Smooth muscle cell (in vitro differentiated cells): ENCODE results near the gene SLX4IP. TPM values are rescaled to one million over a fixed set of nuclear protein-coding genes. Genes with fewer than 3 reads are reported as not detected.
"Not testable (repeated sequence)": the region's sequence is repeated elsewhere in the genome, so short reads cannot be mapped to it uniquely, and the experiment has no call there.

Experiments
- DNase-seq: peaks from one replicate; lab custom pipeline; 2025; ENCODE audit not compliant: unreplicated experiment; lab: John Stamatoyannopoulos, UW
- H2AFZ ChIP-seq: fragments of 200-600 bp; sonication (generic); 2 replicates; pipeline ENCODE4 v1.6.0; 2016; ENCODE audit warnings: antibody characterized with exemption, low read depth, mild to moderate bottlenecking
- H3F3A ChIP-seq: fragments of 200-600 bp; sonication (generic); 2 replicates; pipeline ENCODE4 v1.6.0; 2017; ENCODE audit warnings: antibody characterized with exemption, low read depth
- H3K27ac ChIP-seq: fragments of 200-600 bp; sonication (generic); 2 replicates; pipeline ENCODE4 v1.5.1; 2016; ENCODE audit warnings: low read depth, mild to moderate bottlenecking
- H3K27me3 ChIP-seq: fragments of 200-600 bp; sonication (generic); 2 replicates; pipeline ENCODE4 v1.6.1; 2016; ENCODE audit warnings: low read depth, mild to moderate bottlenecking
- H3K36me3 ChIP-seq: fragments of 200-600 bp; sonication (generic); 2 replicates; pipeline ENCODE4 v1.5.1; 2016; ENCODE audit warnings: low read depth
- H3K4me1 ChIP-seq: fragments of 200-600 bp; sonication (generic); 2 replicates; pipeline ENCODE4 v1.5.1; 2016; ENCODE audit warnings: low read depth
- H3K4me2 ChIP-seq: fragments of 200-600 bp; sonication (generic); 2 replicates; pipeline ENCODE4 v1.6.0; 2016; ENCODE audit warnings: mild to moderate bottlenecking
- H3K4me3 ChIP-seq: fragments of 200-600 bp; sonication (generic); 2 replicates; pipeline ENCODE4 v1.5.1; 2016; ENCODE audit warnings: mild to moderate bottlenecking
- H3K79me2 ChIP-seq: fragments of 200-600 bp; sonication (generic); 2 replicates; pipeline ENCODE4 v1.6.0; 2016; ENCODE audit warnings: low read depth, mild to moderate bottlenecking
- H3K9ac ChIP-seq: fragments of 200-600 bp; sonication (generic); 2 replicates; pipeline ENCODE4 v1.6.0; 2016; ENCODE audit warnings: low read depth
- H3K9me3 ChIP-seq: fragments of 200-600 bp; sonication (generic); replicated peaks from 2 replicates; pipeline ENCODE4 v1.5.1; 2016; ENCODE audit warnings: low read depth
- H4K20me1 ChIP-seq: fragments of 200-600 bp; sonication (generic); 2 replicates; pipeline ENCODE4 v1.6.0; 2016; ENCODE audit warnings: low read depth
- CTCF ChIP-seq: fragments of 200-600 bp; sonication (generic); IDR thresholded peaks from 2 replicates; pipeline ENCODE4 v1.5.1; 2017; ENCODE audit warnings: borderline replicate concordance, mild to moderate bottlenecking, antibody characterized with exemption; ENCODE audit not compliant: insufficient read depth, poor library complexity, severe bottlenecking
- WGBS: methylation state at CpG from one replicate; pipeline ENCODE4 v1.1.7; 2016; ENCODE audit warnings: low lambda C conversion rate; 5-methylcytosine and 5-hydroxymethylcytosine counted together
- polyA plus RNA-seq: library from polyadenylated mRNA; unstranded; fragments of >200 nt; fragmentation: Nextera tagmentation; extraction: Ambion mirVana; gene quantifications from 2 replicates; pipeline ENCODE4 v1.2.1, GENCODE V29; 2016
- total RNA-seq: library from RNA; depleted of rRNA; stranded (reverse); fragments of >200 nt; gene quantifications from 2 replicates; pipeline ENCODE4 v1.2.3, GENCODE V29; 2014

The SLX4IP gene
- total and polyA plus RNA-seq, 2 experiments from 2014 or later: 1.2 to 6.2 TPM

GRCh38 chr20:10581823-10582222 is 146.7 kb downstream of the SLX4IP start:
- no peak for TF ChIP-seq CTCF
- Histone ChIP-seq H2AFZ (no peak overlapping the region), H3K4me1 (peaks cover 16% of the 10 kb centered on the region), H3K4me2 (peak overlapping the region; percentile 23), H3K36me3 (no peaks in the 10 kb centered on the region), H3K27ac (no peak overlapping the region), H3K27me3 (no peaks in the 10 kb centered on the region), H3F3A (peaks cover 3% of the 10 kb centered on the region), H3K9ac (no peak overlapping the region), H3K4me3 (no peak overlapping the region), H3K79me2 (no peaks in the 10 kb centered on the region), H3K9me3 (no peaks in the 10 kb centered on the region), H4K20me1 (no peaks in the 10 kb centered on the region)
- DNase-seq: no peak
- 39% methylated on average over 4 of the region's 4 CpGs for WGBS

- H3K9me3 ChIP-seq: no peaks in the 10 kb centered on the region
- DNase-seq: no peak
- H2AFZ ChIP-seq: no peak overlapping the region
- H3K9ac ChIP-seq: no peak overlapping the region
- H3K4me3 ChIP-seq: no peak overlapping the region
- H3F3A ChIP-seq: peaks cover 3% of the 10 kb centered on the region
- no peak overlapping the region for H3K4me2 ChIP-seq
- no peaks in the 10 kb centered on the region for H3K79me2 ChIP-seq
- H3K27me3 ChIP-seq: no peaks in the 10 kb centered on the region
- TF ChIP-seq CTCF: no peak
- H4K20me1 ChIP-seq: no peaks in the 10 kb centered on the region
- peaks cover 16% of the 10 kb centered on the region for H3K4me1 ChIP-seq
- no peak overlapping the region for H3K27ac ChIP-seq
- H3K36me3 ChIP-seq: no peaks in the 10 kb centered on the region
Measured at GRCh38 chr20:10584371-10584770, 149.3 kb downstream of the SLX4IP start.

GRCh38 chr20:10585308-10585707 is 150.2 kb downstream of the SLX4IP start:
- Histone ChIP-seq H2AFZ (no peak overlapping the region), H3K9ac (no peak overlapping the region), H3K4me2 (no peak overlapping the region), H3K27me3 (no peaks in the 10 kb centered on the region), H3K27ac (no peak overlapping the region), H3K9me3 (no peaks in the 10 kb centered on the region), H3K4me1 (peaks cover 16% of the 10 kb centered on the region), H3F3A (peaks cover 3% of the 10 kb centered on the region), H4K20me1 (no peaks in the 10 kb centered on the region), H3K4me3 (no peak overlapping the region), H3K36me3 (no peaks in the 10 kb centered on the region), H3K79me2 (no peaks in the 10 kb centered on the region)
- no peak for DNase-seq
- no peak for TF ChIP-seq CTCF
- 97% methylated on average over 2 of the region's 3 CpGs for WGBS

- Histone ChIP-seq H3F3A (peaks cover 3% of the 10 kb centered on the region), H3K36me3 (no peaks in the 10 kb centered on the region), H3K79me2 (no peaks in the 10 kb centered on the region), H3K27me3 (no peaks in the 10 kb centered on the region), H4K20me1 (no peaks in the 10 kb centered on the region), H3K9ac (no peak overlapping the region), H3K4me3 (no peak overlapping the region), H3K9me3 (no peaks in the 10 kb centered on the region), H3K4me2 (no peak overlapping the region), H2AFZ (no peak overlapping the region), H3K4me1 (peaks cover 13% of the 10 kb centered on the region), H3K27ac (no peak overlapping the region)
- no peak for TF ChIP-seq CTCF
- 96% methylated on average over 4 of the region's 4 CpGs for WGBS
- DNase-seq: no peak
Measured at GRCh38 chr20:10586296-10586695, 151.2 kb downstream of the SLX4IP start.

- H3K27me3 ChIP-seq, H3K4me2 ChIP-seq, H3K79me2 ChIP-seq, H4K20me1 ChIP-seq, H3K4me1 ChIP-seq, H3K4me3 ChIP-seq, H2AFZ ChIP-seq, H3K9ac ChIP-seq, H3F3A ChIP-seq, DNase-seq, H3K9me3 ChIP-seq, H3K36me3 ChIP-seq, H3K27ac ChIP-seq: not testable (repeated sequence)
- whole genome bisulfite sequencing: 94% methylated on average over 10 of the region's 10 CpGs
Measured at GRCh38 chr20:10590446-10590845, 155.3 kb downstream of the SLX4IP start.
